ENCODE results near the gene SLC26A9.

SLC26A9 gene

GRCh38 chr1:205978676-205979075, 35.4 kb upstream of the SLC26A9 start:
- H3K4me3 ChIP-seq (ENCODE audit: low read depth, low read length), result no peak overlapping the region
- TF ChIP-seq CTCF (IDR thresholded peaks at IDR 0.05; ENCODE audit: control insufficient read depth, extremely low read depth, insufficient read depth), result no peak

GRCh38 chr1:205977402-205978014, 34.3 kb upstream of the SLC26A9 start:
- TF ChIP-seq CTCF (IDR thresholded peaks at IDR 0.05; ENCODE audit: control insufficient read depth, extremely low read depth, insufficient read depth), result peak; percentile 99
- DNase-seq (ENCODE audit: low read depth), result no peak
- no peak overlapping the region for H3K4me3 ChIP-seq (ENCODE audit: low read depth, low read length)

More at GRCh38 chr1:205978676-205979075, 35.4 kb upstream of the SLC26A9 start:
- DNase-seq (ENCODE audit: low read depth), result no peak

- TF ChIP-seq CTCF (IDR thresholded peaks at IDR 0.05; ENCODE audit: control insufficient read depth, extremely low read depth, insufficient read depth), result no peak
- DNase-seq (ENCODE audit: low read depth), result no peak
- H3K4me3 ChIP-seq (ENCODE audit: low read depth, low read length), result no peak overlapping the region
Observed at GRCh38 chr1:205976708-205977401, 33.6 kb upstream of the SLC26A9 start.

- TF ChIP-seq CTCF (IDR thresholded peaks at IDR 0.05; ENCODE audit: control insufficient read depth, extremely low read depth, insufficient read depth), result no peak
- DNase-seq (ENCODE audit: low read depth), result no peak
- H3K4me3 ChIP-seq (ENCODE audit: low read depth, low read length), result no peak overlapping the region
Observed at GRCh38 chr1:205976036-205976435, 32.8 kb upstream of the SLC26A9 start.

GRCh38 chr1:205975387-205975998, 32.2 kb upstream of the SLC26A9 start:
- no peak overlapping the region for H3K4me3 ChIP-seq (ENCODE audit: low read depth, low read length)
- no peak for DNase-seq (ENCODE audit: low read depth)
- TF ChIP-seq CTCF (IDR thresholded peaks at IDR 0.05; ENCODE audit: control insufficient read depth, extremely low read depth, insufficient read depth), result no peak

GRCh38 chr1:205974712-205975111, 31.5 kb upstream of the SLC26A9 start:
- no peak for TF ChIP-seq CTCF (IDR thresholded peaks at IDR 0.05; ENCODE audit: control insufficient read depth, extremely low read depth, insufficient read depth)
- DNase-seq (ENCODE audit: low read depth), result no peak
- H3K4me3 ChIP-seq (ENCODE audit: low read depth, low read length), result no peak overlapping the region

Measured in LNCaP clone FGC (cell line).